A673 (cell line): Measurements from ENCODE around the gene HEPHL1. TPM values are rescaled to one million over a fixed set of nuclear protein-coding genes. Genes with fewer than 3 reads are reported as not detected.

Experiments
- BruUV-seq: library from RNA; stranded (reverse); fragments of 400-500 nt; replicated peaks from 2 replicates; lab custom pipeline; 2021; lab: Mats Ljungman, UMichigan
- CTCF ChIA-PET: fragments of 300-600 bp; sonication (Branson Sonifier 250); formaldehyde crosslinking; loops from one replicate; lab custom pipeline; 2022; ENCODE audit warnings: antibody characterized with exemption; lab: Charles Lee
- POLR2A ChIA-PET: fragments of 300-600 bp; sonication (Branson Sonifier 250); formaldehyde crosslinking; loops from one replicate; lab custom pipeline; 2022; ENCODE audit warnings: antibody characterized with exemption; ENCODE audit not compliant: low non-redundant PET; lab: Charles Lee
- DNase-seq: peaks from one replicate; pipeline ENCODE4 v3.0.0-alpha.2; 2015; ENCODE audit warnings: low spot score
- H3K27ac ChIP-seq: fragments of 200-600 bp; sonication (generic); 2 replicates; pipeline ENCODE4 v1.5.1; 2016; ENCODE audit warnings: mixed run types, low read depth, mild to moderate bottlenecking, mixed read lengths, antibody characterized with exemption, low read length; ENCODE audit not compliant: poor library complexity, severe bottlenecking
- H3K27me3 ChIP-seq: fragments of 200-600 bp; sonication (generic); replicated peaks from 2 replicates; pipeline ENCODE4 v1.6.1; 2017; ENCODE audit warnings: mixed run types, low read depth, mild to moderate bottlenecking, mixed read lengths, antibody characterized with exemption, low read length; ENCODE audit not compliant: insufficient read depth, poor library complexity
- H3K36me3 ChIP-seq: fragments of 200-600 bp; sonication (generic); 2 replicates; pipeline ENCODE4 v1.6.1; 2016; ENCODE audit warnings: mixed run types, mild to moderate bottlenecking, mixed read lengths, antibody characterized with exemption, low read length; ENCODE audit not compliant: insufficient read depth, poor library complexity, severe bottlenecking
- H3K4me1 ChIP-seq: fragments of 200-600 bp; sonication (generic); 2 replicates; pipeline ENCODE4 v1.6.1; 2017; ENCODE audit warnings: mixed run types, mild to moderate bottlenecking, mixed read lengths, antibody characterized with exemption, low read length; ENCODE audit not compliant: insufficient read depth, poor library complexity, severe bottlenecking
- H3K4me3 ChIP-seq: fragments of 200-600 bp; sonication (generic); 2 replicates; pipeline ENCODE4 v1.5.1; 2016; ENCODE audit warnings: low read depth, mixed run types, mild to moderate bottlenecking, mixed read lengths, low read length; ENCODE audit not compliant: poor library complexity, severe bottlenecking
- H3K9me3 ChIP-seq: fragments of 200-600 bp; sonication (generic); 2 replicates; pipeline ENCODE4 v1.6.1; 2016; ENCODE audit warnings: mixed run types, low read depth, mild to moderate bottlenecking, mixed read lengths, antibody characterized with exemption, low read length; ENCODE audit not compliant: poor library complexity, severe bottlenecking
- EZH2 ChIP-seq: fragments of 200-600 bp; sonication (generic); IDR thresholded peaks from 2 replicates; pipeline ENCODE4 v1.6.1; 2017; ENCODE audit warnings: borderline replicate concordance, low read depth, mild to moderate bottlenecking, mixed read lengths, antibody characterized with exemption, low read length; ENCODE audit not compliant: poor library complexity, severe bottlenecking
- intact Hi-C: fragments of 100-400 bp; cut with micrococcal nuclease; formaldehyde crosslinking; loops from one replicate; pipeline ENCODE4 v1.10.0; 2022; ENCODE audit not compliant: unreplicated experiment
- total RNA-seq: library from RNA; stranded (reverse); gene quantifications from 2 replicates; pipeline ENCODE4 v1.2.3, GENCODE V29; 2021
- TF ChIP-seq, protein P1 (sequence below): fragments of 300-800, 200-600 bp; sonication (generic); conservative IDR thresholded peaks from 2 replicates; pipeline ENCODE4 v1.5.1; 2017; ENCODE audit warnings: low read depth, mild to moderate bottlenecking, antibody characterized with exemption, low read length, moderate library complexity, mixed read lengths

HEPHL1 gene
- total RNA-seq, 1 experiment from 2014 or later: not detected

DNA sequence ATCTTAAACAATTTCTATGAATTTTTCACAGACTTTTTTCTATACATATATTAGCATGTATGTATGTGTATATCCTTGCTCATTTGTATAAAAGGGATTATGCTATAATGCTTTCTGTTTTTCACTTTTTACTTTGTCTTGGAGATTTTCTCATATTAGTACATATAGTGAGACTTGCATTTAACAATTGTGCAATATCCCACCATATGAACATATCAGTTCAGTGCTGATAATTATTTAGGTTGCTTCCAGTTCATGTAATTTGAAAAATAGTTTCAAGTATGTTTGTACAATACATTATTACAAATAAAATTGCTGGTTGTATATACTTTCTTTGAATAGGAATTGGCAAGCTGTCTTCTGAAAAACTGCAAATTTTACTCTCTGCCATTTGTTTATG, 37.9 kb downstream of the HEPHL1 start:
- POLR2A ChIA-PET: no interaction called here
- CTCF ChIA-PET: no interaction called here
- intact Hi-C loops: no loop called here
- Histone ChIP-seq H3K27me3 (peaks cover 48% of the 10 kb centered on the region), H3K9me3 (no peaks in the 10 kb centered on the region), H3K27ac (no peak overlapping the region), H3K4me1 (no peaks in the 10 kb centered on the region), H3K36me3 (no peaks in the 10 kb centered on the region), H3K4me3 (no peak overlapping the region)
- no TSS peak for BruUV-seq
- no peak for DNase-seq
- TF ChIP-seq, protein P1, sequence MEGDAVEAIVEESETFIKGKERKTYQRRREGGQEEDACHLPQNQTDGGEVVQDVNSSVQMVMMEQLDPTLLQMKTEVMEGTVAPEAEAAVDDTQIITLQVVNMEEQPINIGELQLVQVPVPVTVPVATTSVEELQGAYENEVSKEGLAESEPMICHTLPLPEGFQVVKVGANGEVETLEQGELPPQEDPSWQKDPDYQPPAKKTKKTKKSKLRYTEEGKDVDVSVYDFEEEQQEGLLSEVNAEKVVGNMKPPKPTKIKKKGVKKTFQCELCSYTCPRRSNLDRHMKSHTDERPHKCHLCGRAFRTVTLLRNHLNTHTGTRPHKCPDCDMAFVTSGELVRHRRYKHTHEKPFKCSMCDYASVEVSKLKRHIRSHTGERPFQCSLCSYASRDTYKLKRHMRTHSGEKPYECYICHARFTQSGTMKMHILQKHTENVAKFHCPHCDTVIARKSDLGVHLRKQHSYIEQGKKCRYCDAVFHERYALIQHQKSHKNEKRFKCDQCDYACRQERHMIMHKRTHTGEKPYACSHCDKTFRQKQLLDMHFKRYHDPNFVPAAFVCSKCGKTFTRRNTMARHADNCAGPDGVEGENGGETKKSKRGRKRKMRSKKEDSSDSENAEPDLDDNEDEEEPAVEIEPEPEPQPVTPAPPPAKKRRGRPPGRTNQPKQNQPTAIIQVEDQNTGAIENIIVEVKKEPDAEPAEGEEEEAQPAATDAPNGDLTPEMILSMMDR: no peak
- TF ChIP-seq EZH2: no peak

DNA sequence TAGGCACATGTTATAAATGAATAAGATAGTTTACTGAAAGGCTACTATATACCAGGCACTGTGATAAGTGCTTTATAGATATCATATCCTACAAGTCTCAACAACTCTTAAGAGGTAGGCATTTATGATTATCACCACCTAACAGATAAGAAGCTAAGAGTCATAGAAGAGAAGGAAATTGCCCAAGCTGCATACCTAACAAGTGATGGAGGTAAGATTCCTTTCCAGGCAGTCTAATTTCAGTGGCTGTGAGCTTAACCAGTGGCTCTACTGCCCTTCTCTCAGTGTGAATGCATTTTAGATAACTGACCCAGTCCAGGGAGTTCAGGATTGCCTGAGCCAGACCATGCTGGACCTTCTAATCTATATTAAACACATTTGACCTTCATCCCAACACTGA, 39.2 kb downstream of the HEPHL1 start:
- intact Hi-C loops: no loop called here
- POLR2A ChIA-PET: no interaction called here

DNA sequence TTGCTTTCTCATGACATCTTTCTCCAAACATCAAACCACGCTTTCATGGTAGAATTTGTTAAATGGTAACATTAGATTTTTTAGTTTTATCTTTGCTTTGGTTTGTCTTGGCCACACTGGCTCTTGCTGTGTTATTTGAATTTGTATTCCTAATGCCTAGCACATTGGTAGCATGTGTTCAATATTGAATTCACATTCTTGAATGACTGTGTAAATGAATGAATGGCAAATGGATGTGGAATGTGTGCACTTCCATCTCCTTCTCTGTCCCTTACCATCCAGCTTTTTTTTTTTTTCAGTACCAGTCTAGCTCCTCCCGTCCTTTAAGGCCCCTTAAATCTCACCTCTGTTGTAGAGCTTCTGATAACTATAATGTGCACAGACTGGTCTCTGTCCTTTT, 41.2 kb downstream of the HEPHL1 start:
- peaks cover 66% of the 10 kb centered on the region for H3K27me3 ChIP-seq
- ChIA-PET POLR2A (no interaction called here), CTCF (no interaction called here)
- no peaks in the 10 kb centered on the region for H3K4me1 ChIP-seq
- no peak overlapping the region for H3K4me3 ChIP-seq
- BruUV-seq: no TSS peak
- TF ChIP-seq EZH2: no peak
- TF ChIP-seq, protein P1: no peak
- H3K9me3 ChIP-seq: no peaks in the 10 kb centered on the region
- no peaks in the 10 kb centered on the region for H3K36me3 ChIP-seq
- no peak overlapping the region for H3K27ac ChIP-seq
- intact Hi-C loops: no loop called here
- no peak for DNase-seq

More for the DNA sequence above, 39.2 kb downstream of the HEPHL1 start:
- TF ChIP-seq, protein P1: no peak
- no peak for TF ChIP-seq EZH2
- no peak overlapping the region for H3K27ac ChIP-seq
- H3K36me3 ChIP-seq: no peaks in the 10 kb centered on the region
- H3K27me3 ChIP-seq: peaks cover 54% of the 10 kb centered on the region
- H3K4me3 ChIP-seq: no peak overlapping the region
- no peak for DNase-seq
- H3K9me3 ChIP-seq: no peaks in the 10 kb centered on the region
- no TSS peak for BruUV-seq
- H3K4me1 ChIP-seq: no peaks in the 10 kb centered on the region
- CTCF ChIA-PET: no interaction called here
